Mesothelial cell of epicardium (in vitro differentiated cells): ENCODE measurements around the gene RACK1. TPM values are rescaled to one million over a fixed set of nuclear protein-coding genes. Genes with fewer than 3 reads are reported as not detected.
"Not testable (repeated sequence)": the region's sequence is repeated elsewhere in the genome, so short reads cannot be mapped to it uniquely, and the experiment has no call there.

ENCODE experiments used
- DNase-seq, 2 experiments: peaks; one replicate each; pipeline ENCODE4 v3.0.0; 2021; ENCODE audit warnings: low spot score in 2 of 2; ENCODE audit not compliant: unreplicated experiment in 2 of 2
- H3K27ac Mint-ChIP-seq: 2 replicates; pipeline ENCODE4 v1.8.0; 2021; ENCODE audit warnings: mixed read lengths
- H3K27me3 Mint-ChIP-seq: 2 replicates; pipeline ENCODE4 v1.8.0; 2021; ENCODE audit warnings: low read depth, mixed read lengths
- H3K36me3 Mint-ChIP-seq: 2 replicates; pipeline ENCODE4 v1.8.0; 2021; ENCODE audit warnings: mixed read lengths
- H3K4me1 Mint-ChIP-seq: 2 replicates; pipeline ENCODE4 v1.8.0; 2021; ENCODE audit warnings: mixed read lengths
- H3K4me3 Mint-ChIP-seq: 2 replicates; pipeline ENCODE4 v1.8.0; 2021; ENCODE audit warnings: mild to moderate bottlenecking, moderate library complexity, mixed read lengths
- H3K9me3 Mint-ChIP-seq: 2 replicates; pipeline ENCODE4 v1.8.0; 2021; ENCODE audit warnings: mixed read lengths
- CTCF ChIP-seq: fragments of 200-600 bp; sonication (generic); IDR thresholded peaks from one replicate; pipeline ENCODE4 v1.5.0; 2021; ENCODE audit warnings: antibody characterized with exemption; ENCODE audit not compliant: unreplicated experiment
- total RNA-seq: library from RNA; stranded (reverse); gene quantifications from 3 replicates; pipeline ENCODE4 v1.2.1, GENCODE V29; 2021

The RACK1 gene
- 2,008 to 2,083 TPM (median 2,030 TPM) in 3 replicates for total RNA-seq

- peak; percentile 83 to 89 for DNase-seq
- Mint-ChIP-seq H3K27me3 (no peaks in the 10 kb centered on the region), H3K27ac (peak within 1 kb of the TSS; percentile 100), H3K4me3 (peak within 1 kb of the TSS; percentile 99), H3K36me3 (peaks cover 20% of the 10 kb centered on the region), H3K4me1 (peaks cover 46% of the 10 kb centered on the region), H3K9me3 (no peaks in the 10 kb centered on the region)
- no peak for TF ChIP-seq CTCF
Measured at GRCh38 chr5:181243564-181244343, at the start of gene RACK1. Gene RACK1 (minus strand): TSS chr5:181243906. CDS start chr5:181243800, 106 bp downstream.

- not testable (repeated sequence) for DNase-seq, H3K27me3 Mint-ChIP-seq, H3K4me3 Mint-ChIP-seq, H3K4me1 Mint-ChIP-seq, H3K9me3 Mint-ChIP-seq, H3K27ac Mint-ChIP-seq, H3K36me3 Mint-ChIP-seq
Measured at GRCh38 chr5:181287331-181287730, 43.6 kb upstream of the RACK1 start.

GRCh38 chr5:181285962-181286705 lies 42.4 kb upstream of the RACK1 start:
- H3K27ac Mint-ChIP-seq, H3K9me3 Mint-ChIP-seq, H3K4me3 Mint-ChIP-seq, DNase-seq, H3K27me3 Mint-ChIP-seq, H3K36me3 Mint-ChIP-seq, H3K4me1 Mint-ChIP-seq: not testable (repeated sequence)

GRCh38 chr5:181283841-181284755 lies 40.4 kb upstream of the RACK1 start:
- peak; percentile 67 for TF ChIP-seq CTCF
- H3K4me1 Mint-ChIP-seq, DNase-seq, H3K27me3 Mint-ChIP-seq, H3K36me3 Mint-ChIP-seq, H3K9me3 Mint-ChIP-seq: not testable (repeated sequence)
- H3K27ac Mint-ChIP-seq: peak overlapping the region; percentile 79
- peak overlapping the region; percentile 44 for H3K4me3 Mint-ChIP-seq

- peak overlapping the region; percentile 41 for H3K4me3 Mint-ChIP-seq
- H3K36me3 Mint-ChIP-seq: peaks cover 3% of the 10 kb centered on the region
- H3K27me3 Mint-ChIP-seq: no peaks in the 10 kb centered on the region
- no peak overlapping the region for H3K27ac Mint-ChIP-seq
- TF ChIP-seq CTCF: no peak
- H3K9me3 Mint-ChIP-seq: no peaks in the 10 kb centered on the region
- peaks cover 7% of the 10 kb centered on the region for H3K4me1 Mint-ChIP-seq
- DNase-seq: no peak
Measured at GRCh38 chr5:181283347-181283746, 39.6 kb upstream of the RACK1 start.

- H3K9me3 Mint-ChIP-seq: no peaks in the 10 kb centered on the region
- no peaks in the 10 kb centered on the region for H3K36me3 Mint-ChIP-seq
- peak overlapping the region; percentile 41 for H3K4me3 Mint-ChIP-seq
- H3K4me1 Mint-ChIP-seq: peaks cover 7% of the 10 kb centered on the region
- DNase-seq: no peak
- TF ChIP-seq CTCF: no peak
- no peak overlapping the region for H3K27ac Mint-ChIP-seq
- no peaks in the 10 kb centered on the region for H3K27me3 Mint-ChIP-seq
Measured at GRCh38 chr5:181282874-181283273, 39.2 kb upstream of the RACK1 start.

- H3K27ac Mint-ChIP-seq, H3K36me3 Mint-ChIP-seq, H3K27me3 Mint-ChIP-seq, H3K9me3 Mint-ChIP-seq, DNase-seq, H3K4me1 Mint-ChIP-seq: not testable (repeated sequence)
- peak overlapping the region; percentile 41 for H3K4me3 Mint-ChIP-seq
Measured at GRCh38 chr5:181282415-181282814, 38.7 kb upstream of the RACK1 start.
